ENCODE measurements around the gene SH3GL3. TPM values are rescaled to one million over a fixed set of nuclear protein-coding genes. Genes with fewer than 3 reads are reported as not detected.

Gene SH3GL3
- polyA plus RNA-seq, 4 donors, result 9.3 to 13.2 (median 10.3) TPM

GRCh38 chr15:83657549-83657948 lies 210.4 kb downstream of the SH3GL3 start:
- no peak for DNase-seq (ENCODE audit: low read depth in 4 of 4, low spot score in 3 of 4)

- no peak for DNase-seq (ENCODE audit: low read depth in 4 of 4, low spot score in 3 of 4)
Observed at GRCh38 chr15:83658430-83659416, 211.6 kb downstream of the SH3GL3 start.

- no peak for DNase-seq (ENCODE audit: low read depth in 4 of 4, low spot score in 3 of 4)
Observed at GRCh38 chr15:83659417-83659812, 212.3 kb downstream of the SH3GL3 start.

- no peak for DNase-seq (ENCODE audit: low read depth in 4 of 4, low spot score in 3 of 4)
Observed at GRCh38 chr15:83665480-83665879, 218.3 kb downstream of the SH3GL3 start.

Other genes with a start within 250 kb of the SH3GL3 start
- gene HDGFL3, start 239.5 kb upstream of the SH3GL3 start, polyA plus RNA-seq (ENCODE audit: insufficient read length in 4 of 4), result 10 to 100 TPM; 87.9 to 93.6 (median 90.8) TPM
- under 1 TPM; 0.21 to 0.29 (median 0.22) TPM for gene BNC1, start 162.7 kb upstream of the SH3GL3 start, polyA plus RNA-seq (ENCODE audit: insufficient read length in 4 of 4)
- gene ADAMTSL3, start 206.8 kb downstream of the SH3GL3 start, polyA plus RNA-seq (ENCODE audit: insufficient read length in 4 of 4), result 1 to 10 TPM; 4.0 to 5.3 (median 4.9) TPM

Measured in right renal pelvis (tissue), 4 donors.